ENCODE measurements around the gene SYT7. TPM values are rescaled to one million over a fixed set of nuclear protein-coding genes. Genes with fewer than 3 reads are reported as not detected.

SYT7 gene
- polyA plus RNA-seq, 1 experiment, result 0.04 TPM

DNA sequence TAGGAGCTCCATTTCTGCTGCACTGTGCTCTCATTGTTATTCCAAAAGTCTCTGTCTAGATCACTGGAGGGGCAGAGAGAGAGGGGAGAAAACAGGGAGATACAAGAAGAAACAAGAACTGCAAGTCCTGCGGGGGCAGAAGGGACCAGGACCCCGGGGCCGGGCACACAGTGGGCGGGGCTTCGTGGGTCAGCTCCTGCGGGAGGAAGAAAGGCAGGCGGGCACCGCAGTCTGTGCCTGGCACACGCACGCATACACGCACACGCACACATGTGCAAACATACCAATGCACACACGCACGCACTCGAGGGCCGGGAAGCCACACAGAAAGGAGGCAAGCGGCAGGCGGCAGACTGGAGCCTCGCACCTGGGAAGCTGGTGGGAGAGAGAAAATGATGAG is 33.6 kb downstream of the SYT7 start:
- POLR2A ChIA-PET, result no interaction called here
- TF ChIP-seq, protein P1, sequence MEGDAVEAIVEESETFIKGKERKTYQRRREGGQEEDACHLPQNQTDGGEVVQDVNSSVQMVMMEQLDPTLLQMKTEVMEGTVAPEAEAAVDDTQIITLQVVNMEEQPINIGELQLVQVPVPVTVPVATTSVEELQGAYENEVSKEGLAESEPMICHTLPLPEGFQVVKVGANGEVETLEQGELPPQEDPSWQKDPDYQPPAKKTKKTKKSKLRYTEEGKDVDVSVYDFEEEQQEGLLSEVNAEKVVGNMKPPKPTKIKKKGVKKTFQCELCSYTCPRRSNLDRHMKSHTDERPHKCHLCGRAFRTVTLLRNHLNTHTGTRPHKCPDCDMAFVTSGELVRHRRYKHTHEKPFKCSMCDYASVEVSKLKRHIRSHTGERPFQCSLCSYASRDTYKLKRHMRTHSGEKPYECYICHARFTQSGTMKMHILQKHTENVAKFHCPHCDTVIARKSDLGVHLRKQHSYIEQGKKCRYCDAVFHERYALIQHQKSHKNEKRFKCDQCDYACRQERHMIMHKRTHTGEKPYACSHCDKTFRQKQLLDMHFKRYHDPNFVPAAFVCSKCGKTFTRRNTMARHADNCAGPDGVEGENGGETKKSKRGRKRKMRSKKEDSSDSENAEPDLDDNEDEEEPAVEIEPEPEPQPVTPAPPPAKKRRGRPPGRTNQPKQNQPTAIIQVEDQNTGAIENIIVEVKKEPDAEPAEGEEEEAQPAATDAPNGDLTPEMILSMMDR (IDR thresholded peaks at IDR 0.05; ENCODE audit: insufficient read depth, low read depth, low read length), result no peak

DNA sequence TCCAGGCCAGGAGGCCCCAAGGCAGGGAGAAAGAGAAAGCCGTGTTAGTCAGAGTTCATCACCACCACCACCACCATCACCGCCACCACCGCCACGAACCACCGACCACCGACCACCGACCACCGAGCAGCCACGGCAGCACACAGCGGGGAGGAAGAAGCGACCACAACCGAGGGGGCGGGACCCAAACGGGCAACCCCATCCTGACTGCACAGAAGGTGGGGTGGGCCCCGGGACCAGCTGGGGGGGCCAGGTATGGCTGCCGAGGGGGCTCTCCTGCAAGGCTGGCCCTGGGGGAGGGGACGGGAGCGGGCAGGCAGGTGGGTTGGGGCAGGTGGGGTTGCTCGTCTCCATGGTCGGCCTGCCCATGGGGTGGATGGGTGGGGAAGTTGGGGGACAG is 34.2 kb downstream of the SYT7 start:
- Histone ChIP-seq H3K36me3 (ENCODE audit: control insufficient read depth, insufficient read depth, low read length) (no peaks in the 10 kb centered on the region), H3K4me3 (ENCODE audit: low read depth, low read length) (no peak overlapping the region), H3K27me3 (ENCODE audit: control insufficient read depth, insufficient read depth, low read length) (no peaks in the 10 kb centered on the region; the same call in 1 of the 2 replicates)
- TF ChIP-seq, protein P1 (IDR thresholded peaks at IDR 0.05; ENCODE audit: insufficient read depth, low read depth, low read length), result no peak
- POLR2A ChIA-PET, result no interaction called here
- CTCF ChIA-PET, result interaction anchor here (2.5 to 3.7 kb wide), 2 partner anchors 30 to 69 kb away, joined by 7 to 16 read pairs; no protein-coding TSS in a partner anchor
- DNase-seq (ENCODE audit: low read depth), result no peak

More for the DNA sequence above, 33.6 kb downstream of the SYT7 start:
- CTCF ChIA-PET, result interaction anchor here (2.5 to 3.7 kb wide), 2 partner anchors 31 to 69 kb away, joined by 7 to 16 read pairs; no protein-coding TSS in a partner anchor
- H3K4me3 ChIP-seq (ENCODE audit: low read depth, low read length), result no peak overlapping the region
- DNase-seq (ENCODE audit: low read depth), result no peak
- no peaks in the 10 kb centered on the region for H3K36me3 ChIP-seq (ENCODE audit: control insufficient read depth, insufficient read depth, low read length)
- no peaks in the 10 kb centered on the region; the same call in 1 of the 2 replicates for H3K27me3 ChIP-seq (ENCODE audit: control insufficient read depth, insufficient read depth, low read length)

DNA sequence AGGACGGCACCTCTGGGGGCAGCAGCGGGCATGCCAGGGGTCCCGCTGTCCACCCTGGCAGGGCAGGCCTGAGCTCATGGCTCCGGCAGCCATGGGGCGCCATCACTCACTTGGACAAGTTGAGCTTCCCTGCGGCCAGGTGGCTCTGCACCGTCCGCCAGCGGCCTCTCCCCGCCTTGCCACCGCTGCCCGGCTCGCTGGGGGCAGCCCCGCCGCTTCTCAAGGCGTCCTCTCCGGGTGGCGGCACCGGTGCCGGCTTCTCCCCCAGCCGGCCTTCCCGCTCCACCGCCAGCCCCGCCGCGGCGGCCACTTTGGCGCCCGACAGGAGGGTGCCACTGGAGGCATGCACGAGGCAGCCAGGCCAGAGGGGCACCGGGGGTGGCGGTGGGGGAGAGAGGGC is 35.0 kb downstream of the SYT7 start:
- TF ChIP-seq, protein P1 (IDR thresholded peaks at IDR 0.05; ENCODE audit: insufficient read depth, low read depth, low read length), result no peak
- CTCF ChIA-PET, result interaction anchor here (1.0 to 5.5 kb wide), 5 partner anchors 10 to 93 kb away, joined by 3 to 27 read pairs (median 5); no protein-coding TSS in a partner anchor

DNA sequence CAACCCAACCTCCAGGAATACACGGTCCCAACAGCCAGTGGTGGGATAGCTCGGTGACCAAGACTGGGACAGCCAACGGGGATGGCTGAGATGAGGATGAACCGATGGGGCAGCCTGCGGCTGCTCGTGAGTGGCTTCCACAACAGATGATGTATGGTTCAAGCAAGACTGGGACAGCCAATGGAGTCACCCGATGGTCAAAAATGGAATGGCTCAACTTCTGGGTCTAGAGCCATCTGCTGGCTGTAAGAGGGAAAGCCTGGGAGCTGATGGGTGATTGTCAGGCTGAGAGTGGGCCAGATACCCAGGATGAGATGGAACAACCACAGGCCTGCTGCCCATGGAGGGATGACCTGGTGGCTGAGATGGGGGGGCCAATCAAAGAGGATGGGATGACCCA is 35.5 kb downstream of the SYT7 start:
- no peak for DNase-seq (ENCODE audit: low read depth)
- H3K36me3 ChIP-seq (ENCODE audit: control insufficient read depth, insufficient read depth, low read length), result no peaks in the 10 kb centered on the region
- no peak overlapping the region for H3K4me3 ChIP-seq (ENCODE audit: low read depth, low read length)
- no peaks in the 10 kb centered on the region; the same call in 1 of the 2 replicates for H3K27me3 ChIP-seq (ENCODE audit: control insufficient read depth, insufficient read depth, low read length)
- CTCF ChIA-PET, result interaction anchor here (0.5 to 5.5 kb wide), 11 partner anchors 8 to 93 kb away, joined by 3 to 27 read pairs (median 4); no protein-coding TSS in a partner anchor
- POLR2A ChIA-PET, result no interaction called here
- TF ChIP-seq, protein P1 (IDR thresholded peaks at IDR 0.05; ENCODE audit: insufficient read depth, low read depth, low read length), result peak; percentile 37

More for the DNA sequence above, 35.0 kb downstream of the SYT7 start:
- DNase-seq (ENCODE audit: low read depth), result no peak
- POLR2A ChIA-PET, result no interaction called here
- Histone ChIP-seq H3K4me3 (ENCODE audit: low read depth, low read length) (no peak overlapping the region), H3K36me3 (ENCODE audit: control insufficient read depth, insufficient read depth, low read length) (no peaks in the 10 kb centered on the region), H3K27me3 (ENCODE audit: control insufficient read depth, insufficient read depth, low read length) (no peaks in the 10 kb centered on the region; the same call in 1 of the 2 replicates)

DNA sequence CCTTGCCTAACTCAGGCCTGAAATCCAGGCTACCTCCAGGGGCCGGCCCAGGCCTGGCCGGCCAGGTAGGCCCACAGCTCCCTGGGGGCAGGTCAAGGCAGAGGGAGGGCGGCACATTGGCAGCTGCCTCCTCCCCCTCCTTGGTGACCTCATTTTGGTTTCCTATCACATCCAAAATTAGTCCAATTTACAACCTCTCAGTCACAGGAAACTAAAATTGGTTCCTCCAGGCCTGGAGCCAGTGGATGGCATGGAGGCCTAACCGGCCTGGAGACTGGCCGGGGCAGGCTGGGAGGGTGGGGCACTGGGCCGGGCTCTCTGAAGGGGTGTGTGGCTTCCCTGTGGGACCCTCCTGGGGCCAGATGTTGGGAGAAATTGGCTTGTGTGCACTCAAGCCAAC is 36.4 kb downstream of the SYT7 start:
- POLR2A ChIA-PET, result no interaction called here
- no peak overlapping the region for H3K4me3 ChIP-seq (ENCODE audit: low read depth, low read length)
- DNase-seq (ENCODE audit: low read depth), result no peak
- H3K27me3 ChIP-seq (ENCODE audit: control insufficient read depth, insufficient read depth, low read length), result peaks cover 2% of the 10 kb centered on the region
- TF ChIP-seq, protein P1 (IDR thresholded peaks at IDR 0.05; ENCODE audit: insufficient read depth, low read depth, low read length), result no peak
- H3K36me3 ChIP-seq (ENCODE audit: control insufficient read depth, insufficient read depth, low read length), result no peaks in the 10 kb centered on the region
- CTCF ChIA-PET, result interaction anchor here (0.8 to 5.5 kb wide), 7 partner anchors 8 to 66 kb away, joined by 3 to 27 read pairs (median 5); no protein-coding TSS in a partner anchor

Measured in BJ (cell line).